NB4 (cell line): ENCODE results near the gene MMP25.

Experiments
- CTCF ChIP-seq: IDR thresholded peaks from one replicate; pipeline ENCODE4 v1.5.1; 2012; ENCODE audit warnings: low read depth, low read length
- MYC ChIP-seq: IDR thresholded peaks from 2 replicates; pipeline ENCODE4 v1.6.1; 2011; ENCODE audit warnings: low read depth, low read length
- POLR2A ChIP-seq: IDR thresholded peaks from 2 replicates; pipeline ENCODE4 v1.6.1; 2011; ENCODE audit warnings: mild to moderate bottlenecking; ENCODE audit not compliant: insufficient read length; ENCODE audit errors: extremely low read depth

GRCh38 chr16:3004781-3005284 is 41.5 kb upstream of the MMP25 start:
- no peak for TF ChIP-seq CTCF
- no peak for TF ChIP-seq POLR2A
- no peak for TF ChIP-seq MYC
